WTC11 (cell line): ENCODE results near the gene HSPA1B. TPM values are rescaled to one million over a fixed set of nuclear protein-coding genes. Genes with fewer than 3 reads are reported as not detected.
"Not testable (repeated sequence)": the region's sequence is repeated elsewhere in the genome, so short reads cannot be mapped to it uniquely, and the experiment has no call there.

Source experiments
- ATAC-seq: fragments of 200-7000 bp; cut with Tn5 transposase; 2 replicates; pipeline ENCODE4 v1.10.0; 2021; ENCODE audit warnings: mild to moderate bottlenecking, moderate library complexity
- CTCF ChIA-PET: fragments of 300-600 bp; sonication (Branson Sonifier 250); formaldehyde crosslinking; loops from one replicate; lab custom pipeline; 2021; ENCODE audit warnings: antibody characterized with exemption; lab: Charles Lee
- POLR2A ChIA-PET: fragments of 350-600 bp; sonication (Branson Sonifier 250); formaldehyde crosslinking; loops from one replicate; lab custom pipeline; 2021; ENCODE audit warnings: antibody characterized with exemption; lab: Charles Lee
- DNase-seq: peaks from one replicate; pipeline ENCODE4 v3.0.0; 2021; ENCODE audit warnings: low spot score
- H3K27ac Mint-ChIP-seq: 2 replicates; pipeline ENCODE4 v1.8.0; 2021; ENCODE audit warnings: mixed read lengths
- H3K27me3 Mint-ChIP-seq: 2 replicates; pipeline ENCODE4 v1.8.0; 2021; ENCODE audit warnings: low read depth, mild to moderate bottlenecking, moderate library complexity, mixed read lengths
- H3K36me3 Mint-ChIP-seq: 2 replicates; pipeline ENCODE4 v1.8.0; 2021; ENCODE audit warnings: mixed read lengths
- H3K4me1 Mint-ChIP-seq: 2 replicates; pipeline ENCODE4 v1.8.0; 2022; ENCODE audit warnings: mixed read lengths
- H3K4me3 Mint-ChIP-seq: 2 replicates; pipeline ENCODE4 v1.8.0; 2021; ENCODE audit warnings: mild to moderate bottlenecking, moderate library complexity, mixed read lengths
- H3K9me3 Mint-ChIP-seq: 2 replicates; pipeline ENCODE4 v1.8.0; 2021; ENCODE audit warnings: mixed read lengths
- EMX1 ChIP-seq: fragments of 250-450 bp; sonication (Bioruptor Pico); IDR thresholded peaks from 2 replicates; pipeline ENCODE4 v1.8.0; 2021; ENCODE audit warnings: mild to moderate bottlenecking
- MXD4 ChIP-seq: fragments of 250-450 bp; sonication (Bioruptor Pico); IDR thresholded peaks from 2 replicates; pipeline ENCODE4 v1.8.0; 2021; ENCODE audit warnings: mild to moderate bottlenecking, moderate library complexity, borderline replicate concordance
- OVOL2 ChIP-seq: fragments of 250-450 bp; sonication (Bioruptor Pico); IDR thresholded peaks from 2 replicates; pipeline ENCODE4 v1.9.0; 2021; ENCODE audit warnings: mild to moderate bottlenecking, borderline replicate concordance
- SMAD3 ChIP-seq: sonication (generic); formaldehyde crosslinking; IDR thresholded peaks from 2 replicates; pipeline ENCODE4 v1.8.0; 2022; ENCODE audit warnings: missing genetic modification reagents, mild to moderate bottlenecking, borderline replicate concordance
- ZNF121 ChIP-seq: sonication (generic); formaldehyde crosslinking; IDR thresholded peaks from 2 replicates; pipeline ENCODE4 v1.8.0; 2023; ENCODE audit warnings: missing genetic modification reagents
- total RNA-seq: library from RNA; stranded (reverse); gene quantifications from 3 replicates; pipeline ENCODE4 v1.2.3, GENCODE V29; 2021
- TF ChIP-seq, protein P1 (sequence below): fragments of 250-450 bp; sonication (Bioruptor Pico); IDR thresholded peaks from 2 replicates; pipeline ENCODE4 v1.9.0; 2021; ENCODE audit warnings: moderate library complexity, mild to moderate bottlenecking, inconsistent platforms, borderline replicate concordance
- TF ChIP-seq, protein P2 (sequence below): fragments of 250-450 bp; sonication (Bioruptor Pico); IDR thresholded peaks from 2 replicates; pipeline ENCODE4 v1.9.0; 2021; ENCODE audit warnings: mild to moderate bottlenecking, borderline replicate concordance
- TF ChIP-seq, protein P3 (sequence below): sonication (generic); formaldehyde crosslinking; IDR thresholded peaks from 2 replicates; pipeline ENCODE4 v1.8.1; 2022; ENCODE audit warnings: mild to moderate bottlenecking, missing genetic modification reagents, moderate library complexity, borderline replicate concordance

The HSPA1B gene
- total RNA-seq, 1 experiment from 2014 or later = 75.3 TPM

DNA sequence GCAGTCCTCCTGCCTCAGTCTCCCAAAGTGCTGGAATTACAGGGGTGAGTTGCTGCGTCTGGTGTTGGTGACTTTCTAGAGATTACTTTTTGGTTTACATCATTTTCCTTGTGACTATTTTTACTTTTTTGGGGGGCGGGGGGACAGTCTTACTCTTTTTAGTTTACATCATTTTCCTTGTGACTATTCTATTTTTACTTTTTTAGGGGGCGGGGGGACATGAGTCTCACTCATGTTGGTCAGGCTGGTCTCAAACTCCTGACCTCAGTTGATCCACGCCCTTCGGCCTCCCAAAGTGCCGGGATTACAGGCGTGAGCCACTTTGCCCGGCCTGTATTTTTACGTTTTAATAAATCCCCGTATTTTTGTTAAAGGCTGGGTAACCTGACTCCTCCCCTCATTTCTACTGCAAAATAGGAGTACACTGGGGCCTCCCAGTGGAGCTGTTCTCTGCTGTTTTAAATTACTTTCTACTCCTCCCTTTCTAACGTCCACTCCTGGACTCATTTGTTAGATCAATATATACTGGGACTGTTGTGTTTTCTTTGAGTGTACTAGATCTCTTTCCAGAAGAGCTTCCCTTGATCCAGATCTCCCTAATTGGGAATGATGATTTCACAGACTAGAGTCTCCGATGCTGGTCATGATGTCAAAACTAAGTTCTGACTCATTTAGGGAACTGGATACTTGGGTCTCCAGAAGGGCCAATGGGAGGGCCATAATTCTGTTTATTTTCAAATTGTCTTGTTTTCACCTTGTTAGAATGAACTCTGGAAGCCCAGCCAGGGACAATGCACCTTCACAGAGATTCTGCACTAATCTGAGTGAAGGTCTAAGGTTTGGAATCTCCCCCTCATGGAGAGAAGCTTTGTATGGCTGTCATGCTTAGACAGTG, 9.2 kb downstream of the HSPA1B start:
- no peak for DNase-seq
- H3K27ac Mint-ChIP-seq = peak overlapping the region; percentile 100
- no peaks in the 10 kb centered on the region for H3K9me3 Mint-ChIP-seq
- ChIA-PET CTCF (interaction anchor here (0.7 to 2.1 kb wide), 2 partner anchors 26 to 45 kb away, joined by 3 to 6 read pairs; partner anchors contain the start of gene NEU1), POLR2A (interaction anchor here (1.6 kb wide), 1 partner anchor 21 kb away, joined by 4 read pairs; the partner anchor contains the start of genes HSPA1A and HSPA1L)
- H3K4me1 Mint-ChIP-seq = peaks cover 28% of the 10 kb centered on the region
- TF ChIP-seq, protein P1, sequence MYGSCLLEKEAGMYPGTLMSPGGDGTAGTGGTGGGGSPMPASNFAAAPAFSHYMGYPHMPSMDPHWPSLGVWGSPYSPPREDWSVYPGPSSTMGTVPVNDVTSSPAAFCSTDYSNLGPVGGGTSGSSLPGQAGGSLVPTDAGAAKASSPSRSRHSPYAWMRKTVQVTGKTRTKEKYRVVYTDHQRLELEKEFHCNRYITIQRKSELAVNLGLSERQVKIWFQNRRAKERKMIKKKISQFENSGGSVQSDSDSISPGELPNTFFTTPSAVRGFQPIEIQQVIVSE (CRISPR knock-in tag) = no peak
- TF ChIP-seq MXD4 = no peak
- no peaks in the 10 kb centered on the region for H3K27me3 Mint-ChIP-seq
- H3K4me3 Mint-ChIP-seq = peak overlapping the region; percentile 99
- ATAC-seq = no peak
- H3K36me3 Mint-ChIP-seq = peaks cover 64% of the 10 kb centered on the region

DNA sequence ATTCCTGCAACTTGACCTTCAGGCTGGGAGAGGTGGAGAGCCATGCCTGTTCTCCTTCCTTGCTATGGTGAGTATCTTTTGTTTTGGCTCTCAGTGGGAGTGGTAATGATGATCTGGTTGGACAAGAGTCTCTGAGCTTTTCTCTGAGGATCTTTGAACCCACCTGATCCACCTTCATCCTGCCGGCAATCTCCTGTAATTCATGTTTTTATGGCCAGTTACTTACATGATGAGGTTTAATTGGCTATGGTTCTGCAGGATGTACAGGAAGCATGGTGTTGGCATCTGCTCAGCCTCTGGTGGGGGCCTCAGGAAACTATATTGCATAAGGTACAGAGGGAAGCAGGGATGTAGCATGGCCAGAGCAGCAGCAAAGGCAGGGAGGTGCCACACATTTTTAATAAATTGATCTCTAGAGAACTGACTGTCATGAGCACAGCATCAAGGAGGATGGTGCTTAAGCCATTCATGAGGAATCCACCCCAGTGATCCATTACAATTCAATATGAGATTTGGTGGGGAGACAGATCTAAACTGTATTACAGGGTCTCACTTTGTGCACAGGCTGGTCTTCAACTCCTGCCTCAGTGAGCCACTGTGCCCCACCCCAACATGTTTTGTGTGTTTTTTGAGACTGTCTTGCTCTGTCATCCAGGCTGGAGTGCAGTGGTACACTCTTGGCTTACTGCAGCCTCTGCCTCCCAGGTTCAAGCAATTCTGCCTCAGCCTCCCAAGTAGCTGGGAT, 10.0 kb downstream of the HSPA1B start:
- Mint-ChIP-seq H3K4me3 (peak overlapping the region; percentile 99), H3K9me3 (no peaks in the 10 kb centered on the region), H3K27me3 (no peaks in the 10 kb centered on the region), H3K27ac (peak overlapping the region; percentile 100), H3K4me1 (peaks cover 28% of the 10 kb centered on the region), H3K36me3 (peaks cover 64% of the 10 kb centered on the region)
- ATAC-seq (no peak), DNase-seq (no peak)
- CTCF ChIA-PET = interaction anchor here (0.7 to 1.3 kb wide), 2 partner anchors 42 to 46 kb away, joined by 3 read pairs; partner anchors contain the start of gene VARS1
- TF ChIP-seq, protein P2, sequence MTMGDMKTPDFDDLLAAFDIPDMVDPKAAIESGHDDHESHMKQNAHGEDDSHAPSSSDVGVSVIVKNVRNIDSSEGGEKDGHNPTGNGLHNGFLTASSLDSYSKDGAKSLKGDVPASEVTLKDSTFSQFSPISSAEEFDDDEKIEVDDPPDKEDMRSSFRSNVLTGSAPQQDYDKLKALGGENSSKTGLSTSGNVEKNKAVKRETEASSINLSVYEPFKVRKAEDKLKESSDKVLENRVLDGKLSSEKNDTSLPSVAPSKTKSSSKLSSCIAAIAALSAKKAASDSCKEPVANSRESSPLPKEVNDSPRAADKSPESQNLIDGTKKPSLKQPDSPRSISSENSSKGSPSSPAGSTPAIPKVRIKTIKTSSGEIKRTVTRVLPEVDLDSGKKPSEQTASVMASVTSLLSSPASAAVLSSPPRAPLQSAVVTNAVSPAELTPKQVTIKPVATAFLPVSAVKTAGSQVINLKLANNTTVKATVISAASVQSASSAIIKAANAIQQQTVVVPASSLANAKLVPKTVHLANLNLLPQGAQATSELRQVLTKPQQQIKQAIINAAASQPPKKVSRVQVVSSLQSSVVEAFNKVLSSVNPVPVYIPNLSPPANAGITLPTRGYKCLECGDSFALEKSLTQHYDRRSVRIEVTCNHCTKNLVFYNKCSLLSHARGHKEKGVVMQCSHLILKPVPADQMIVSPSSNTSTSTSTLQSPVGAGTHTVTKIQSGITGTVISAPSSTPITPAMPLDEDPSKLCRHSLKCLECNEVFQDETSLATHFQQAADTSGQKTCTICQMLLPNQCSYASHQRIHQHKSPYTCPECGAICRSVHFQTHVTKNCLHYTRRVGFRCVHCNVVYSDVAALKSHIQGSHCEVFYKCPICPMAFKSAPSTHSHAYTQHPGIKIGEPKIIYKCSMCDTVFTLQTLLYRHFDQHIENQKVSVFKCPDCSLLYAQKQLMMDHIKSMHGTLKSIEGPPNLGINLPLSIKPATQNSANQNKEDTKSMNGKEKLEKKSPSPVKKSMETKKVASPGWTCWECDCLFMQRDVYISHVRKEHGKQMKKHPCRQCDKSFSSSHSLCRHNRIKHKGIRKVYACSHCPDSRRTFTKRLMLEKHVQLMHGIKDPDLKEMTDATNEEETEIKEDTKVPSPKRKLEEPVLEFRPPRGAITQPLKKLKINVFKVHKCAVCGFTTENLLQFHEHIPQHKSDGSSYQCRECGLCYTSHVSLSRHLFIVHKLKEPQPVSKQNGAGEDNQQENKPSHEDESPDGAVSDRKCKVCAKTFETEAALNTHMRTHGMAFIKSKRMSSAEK = peak; percentile 13; the same call in 1 of the 2 replicates
- peak; percentile 46; the same call in 1 of the 2 replicates for TF ChIP-seq EMX1 (CRISPR knock-in tag)
- TF ChIP-seq, protein P3, sequence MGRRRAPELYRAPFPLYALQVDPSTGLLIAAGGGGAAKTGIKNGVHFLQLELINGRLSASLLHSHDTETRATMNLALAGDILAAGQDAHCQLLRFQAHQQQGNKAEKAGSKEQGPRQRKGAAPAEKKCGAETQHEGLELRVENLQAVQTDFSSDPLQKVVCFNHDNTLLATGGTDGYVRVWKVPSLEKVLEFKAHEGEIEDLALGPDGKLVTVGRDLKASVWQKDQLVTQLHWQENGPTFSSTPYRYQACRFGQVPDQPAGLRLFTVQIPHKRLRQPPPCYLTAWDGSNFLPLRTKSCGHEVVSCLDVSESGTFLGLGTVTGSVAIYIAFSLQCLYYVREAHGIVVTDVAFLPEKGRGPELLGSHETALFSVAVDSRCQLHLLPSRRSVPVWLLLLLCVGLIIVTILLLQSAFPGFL (CRISPR knock-in tag) = no peak
- POLR2A ChIA-PET = interaction anchor here (1.6 kb wide), 1 partner anchor 22 kb away, joined by 4 read pairs; the partner anchor contains the start of genes HSPA1A and HSPA1L

DNA sequence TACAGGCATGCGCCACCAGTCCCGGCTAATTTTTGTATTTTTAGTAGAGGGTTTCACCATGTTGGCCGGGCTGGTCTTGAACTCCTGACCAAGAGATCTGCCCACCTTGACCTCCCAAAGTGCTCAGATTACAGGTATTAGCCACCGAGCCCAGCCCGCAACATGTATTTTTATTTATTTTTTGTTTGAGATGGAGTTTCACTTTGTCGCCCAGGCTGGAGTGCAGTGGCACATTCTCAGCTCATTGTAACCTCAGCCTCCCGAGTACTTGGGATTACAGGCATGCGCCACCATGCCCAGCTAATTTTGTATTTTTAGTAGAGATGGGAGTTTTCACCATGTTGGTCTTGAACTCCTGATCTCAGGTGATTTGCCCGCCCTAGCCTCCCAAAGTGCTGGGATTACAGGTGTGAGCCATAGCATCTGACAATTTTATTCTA, 10.6 kb downstream of the HSPA1B start:
- Mint-ChIP-seq H3K27ac (peak overlapping the region; percentile 100; the same call in 1 of the 2 replicates), H3K36me3 (peaks cover 64% of the 10 kb centered on the region), H3K4me3 (peak overlapping the region; percentile 99), H3K4me1 (peaks cover 28% of the 10 kb centered on the region)
- ChIA-PET POLR2A (interaction anchor here (0.9 kb wide), 1 partner anchor 72 kb away, joined by 3 read pairs; no protein-coding TSS in a partner anchor), CTCF (interaction anchor here (1.3 to 1.4 kb wide), 3 partner anchors 42 to 68 kb away, joined by 3 to 6 read pairs (median 4); partner anchors contain the start of gene VARS1)
- not testable (repeated sequence) for H3K27me3 Mint-ChIP-seq, ATAC-seq, H3K9me3 Mint-ChIP-seq, DNase-seq

DNA sequence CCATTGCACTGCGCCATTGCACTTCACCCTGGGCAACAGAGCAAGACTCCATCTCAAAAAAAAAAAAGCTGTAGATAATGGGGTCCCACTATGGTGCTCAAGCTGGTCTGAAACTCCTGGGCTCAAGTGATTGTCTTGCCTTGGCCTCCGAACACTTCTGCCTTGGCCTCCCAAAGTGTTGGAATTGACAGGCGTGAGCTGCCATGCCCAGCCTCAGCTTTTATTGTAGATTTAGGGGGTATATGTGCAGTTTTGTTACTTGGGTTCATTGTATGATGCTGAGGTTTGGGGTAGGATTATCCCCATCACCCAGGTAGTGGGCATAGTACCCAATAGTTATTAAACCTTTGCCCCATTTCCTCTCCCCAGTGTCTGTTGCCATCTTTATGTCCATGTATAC, 11.4 kb downstream of the HSPA1B start:
- Mint-ChIP-seq H3K27me3 (no peaks in the 10 kb centered on the region), H3K4me1 (peaks cover 28% of the 10 kb centered on the region), H3K9me3 (no peaks in the 10 kb centered on the region)
- no peak for DNase-seq
- POLR2A ChIA-PET = interaction anchor here (0.7 to 1.3 kb wide), 3 partner anchors 43 to 302 kb away, joined by 3 to 4 read pairs (median 3); partner anchors contain the start of gene VARS1
- TF ChIP-seq ZNF121 (peak; percentile 16; the same call in 1 of the 2 replicates), OVOL2 (CRISPR knock-in tag) (no peak), SMAD3 (CRISPR knock-in tag) (no peak)
- TF ChIP-seq, all 79 proteins: peak for 1
- CTCF ChIA-PET = interaction anchor here (1.3 to 1.4 kb wide), 3 partner anchors 43 to 69 kb away, joined by 3 to 6 read pairs (median 4); partner anchors contain the start of gene VARS1
- Mint-ChIP-seq H3K36me3 (peaks cover 64% of the 10 kb centered on the region), H3K4me3 (peak overlapping the region; percentile 99), H3K27ac (peak overlapping the region; percentile 49; the same call in 1 of the 2 replicates)
- ATAC-seq = no peak
